DND-41 (cell line): ENCODE data around the gene MAML3.

Experiments used
- EZH2 ChIP-seq: IDR thresholded peaks from 3 replicates; pipeline ENCODE4 v1.6.1; 2012; ENCODE audit warnings: borderline replicate concordance, low read depth, mild to moderate bottlenecking, moderate library complexity, low read length, inconsistent platforms; ENCODE audit not compliant: severe bottlenecking
- TF ChIP-seq, protein P1 (sequence below): IDR thresholded peaks from 2 replicates; pipeline ENCODE4 v1.5.1; 2012; ENCODE audit warnings: borderline replicate concordance, low read length, moderate library complexity, mild to moderate bottlenecking; ENCODE audit not compliant: poor library complexity, severe bottlenecking; ENCODE audit errors: extremely low read depth

DNA sequence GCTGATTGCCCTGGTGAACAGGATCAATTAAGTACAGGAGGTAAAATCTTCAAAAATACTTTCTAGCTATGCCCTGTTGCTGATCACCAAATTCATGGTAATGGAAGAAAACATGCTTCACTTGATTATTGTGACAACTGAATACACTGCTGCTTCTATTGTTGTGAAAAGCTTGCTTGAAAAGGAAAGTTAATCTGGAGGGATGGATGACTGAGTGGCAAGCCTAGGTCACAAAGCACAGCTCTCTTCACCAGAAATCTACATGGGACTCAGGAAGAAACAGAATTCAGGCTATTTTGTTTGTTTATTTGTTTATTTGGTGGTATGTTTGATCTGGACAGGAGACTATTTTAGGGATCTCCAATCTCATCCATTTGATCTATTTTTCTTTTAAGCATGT, 306.4 kb downstream of the MAML3 start:
- TF ChIP-seq, protein P1, sequence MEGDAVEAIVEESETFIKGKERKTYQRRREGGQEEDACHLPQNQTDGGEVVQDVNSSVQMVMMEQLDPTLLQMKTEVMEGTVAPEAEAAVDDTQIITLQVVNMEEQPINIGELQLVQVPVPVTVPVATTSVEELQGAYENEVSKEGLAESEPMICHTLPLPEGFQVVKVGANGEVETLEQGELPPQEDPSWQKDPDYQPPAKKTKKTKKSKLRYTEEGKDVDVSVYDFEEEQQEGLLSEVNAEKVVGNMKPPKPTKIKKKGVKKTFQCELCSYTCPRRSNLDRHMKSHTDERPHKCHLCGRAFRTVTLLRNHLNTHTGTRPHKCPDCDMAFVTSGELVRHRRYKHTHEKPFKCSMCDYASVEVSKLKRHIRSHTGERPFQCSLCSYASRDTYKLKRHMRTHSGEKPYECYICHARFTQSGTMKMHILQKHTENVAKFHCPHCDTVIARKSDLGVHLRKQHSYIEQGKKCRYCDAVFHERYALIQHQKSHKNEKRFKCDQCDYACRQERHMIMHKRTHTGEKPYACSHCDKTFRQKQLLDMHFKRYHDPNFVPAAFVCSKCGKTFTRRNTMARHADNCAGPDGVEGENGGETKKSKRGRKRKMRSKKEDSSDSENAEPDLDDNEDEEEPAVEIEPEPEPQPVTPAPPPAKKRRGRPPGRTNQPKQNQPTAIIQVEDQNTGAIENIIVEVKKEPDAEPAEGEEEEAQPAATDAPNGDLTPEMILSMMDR: no peak
- TF ChIP-seq EZH2: no peak
